Measurements from ENCODE around the gene FBN2. TPM values are rescaled to one million over a fixed set of nuclear protein-coding genes. Genes with fewer than 3 reads are reported as not detected.
A peak's percentile ranks its signal among the peaks of the same experiment; 100 is the strongest.
"Not testable (repeated sequence)": the region's sequence is repeated elsewhere in the genome, so short reads cannot be mapped to it uniquely, and the experiment has no call there.

The FBN2 gene
- total RNA-seq, 2 donors from 2014 or later = 1.9 to 2.0 TPM

- DNase-seq (no peak), ATAC-seq (no peak)
- intact Hi-C loops (cut with DNase I, micrococcal nuclease) = no loop called here
These were observed 1.5 kb downstream of the FBN2 start for GRCh38 chr5:128536254-128537220.

DNA sequence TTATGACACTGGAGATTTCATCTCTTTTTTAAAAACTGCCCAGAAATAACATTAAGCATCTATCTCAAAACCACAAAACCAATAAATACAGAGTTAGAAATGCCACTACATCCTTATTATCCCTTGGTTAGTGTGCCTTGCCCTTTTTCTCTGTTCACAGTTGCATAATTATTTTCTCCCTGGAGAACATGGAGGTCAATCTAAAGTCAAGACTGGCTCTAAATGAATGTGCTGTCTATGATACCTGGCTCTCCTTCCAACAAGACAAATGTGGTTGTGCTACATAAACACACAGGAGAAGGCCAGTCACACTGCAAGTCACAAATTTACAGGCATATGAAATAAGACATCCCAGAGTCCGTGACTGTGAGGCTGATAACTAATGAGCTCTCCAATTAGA, 2.8 kb downstream of the FBN2 start:
- no peak for ATAC-seq
- intact Hi-C loops (cut with DNase I, micrococcal nuclease) = no loop called here
- no peak for DNase-seq

DNA sequence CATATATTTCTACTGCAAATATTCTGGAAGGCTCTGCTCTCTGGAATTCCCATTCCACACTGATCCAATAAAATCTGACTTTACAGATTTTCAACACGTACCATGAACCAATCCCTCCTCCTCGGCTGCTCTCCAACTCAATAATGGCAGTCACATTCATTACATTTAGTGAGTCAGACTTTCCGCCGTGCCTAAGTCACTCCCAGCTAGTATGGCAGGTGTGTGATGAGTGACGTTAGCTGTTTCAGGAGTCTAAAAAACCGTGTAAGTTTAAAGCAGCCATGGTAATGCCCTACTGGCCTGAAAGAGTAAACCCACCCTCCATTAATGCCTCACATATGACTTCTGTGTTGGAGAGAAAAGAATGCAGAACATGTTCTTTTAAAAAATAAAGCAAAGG, 3.3 kb downstream of the FBN2 start:
- ATAC-seq (no peak), DNase-seq (no peak)
- intact Hi-C loops (cut with DNase I, micrococcal nuclease) = no loop called here

DNA sequence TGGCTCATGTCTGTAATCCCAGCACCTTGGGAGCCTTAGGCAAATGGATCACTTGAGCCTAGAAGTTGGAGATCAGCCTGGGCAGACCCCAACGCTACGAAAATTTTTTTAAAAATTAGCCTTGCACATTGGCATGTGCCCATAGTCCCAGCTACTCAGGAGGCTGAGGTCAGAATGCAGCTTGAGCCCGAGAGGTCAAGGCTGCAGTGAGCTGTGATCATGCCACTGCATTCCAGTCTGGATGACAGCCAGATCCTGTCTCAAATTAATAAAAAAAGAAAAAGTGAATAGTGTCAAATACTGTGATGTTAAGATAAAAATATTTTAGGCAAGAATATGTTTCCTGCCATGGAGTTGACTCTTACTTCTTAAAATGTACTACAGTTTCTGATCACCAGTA, 5.3 kb downstream of the FBN2 start:
- intact Hi-C loops (cut with DNase I, micrococcal nuclease) = no loop called here
- DNase-seq (no peak), ATAC-seq (no peak)

- ATAC-seq = no peak
- intact Hi-C loops (cut with DNase I, micrococcal nuclease) = no loop called here
- DNase-seq = no peak
These were observed 5.9 kb downstream of the FBN2 start for GRCh38 chr5:128532127-128532526.

DNA sequence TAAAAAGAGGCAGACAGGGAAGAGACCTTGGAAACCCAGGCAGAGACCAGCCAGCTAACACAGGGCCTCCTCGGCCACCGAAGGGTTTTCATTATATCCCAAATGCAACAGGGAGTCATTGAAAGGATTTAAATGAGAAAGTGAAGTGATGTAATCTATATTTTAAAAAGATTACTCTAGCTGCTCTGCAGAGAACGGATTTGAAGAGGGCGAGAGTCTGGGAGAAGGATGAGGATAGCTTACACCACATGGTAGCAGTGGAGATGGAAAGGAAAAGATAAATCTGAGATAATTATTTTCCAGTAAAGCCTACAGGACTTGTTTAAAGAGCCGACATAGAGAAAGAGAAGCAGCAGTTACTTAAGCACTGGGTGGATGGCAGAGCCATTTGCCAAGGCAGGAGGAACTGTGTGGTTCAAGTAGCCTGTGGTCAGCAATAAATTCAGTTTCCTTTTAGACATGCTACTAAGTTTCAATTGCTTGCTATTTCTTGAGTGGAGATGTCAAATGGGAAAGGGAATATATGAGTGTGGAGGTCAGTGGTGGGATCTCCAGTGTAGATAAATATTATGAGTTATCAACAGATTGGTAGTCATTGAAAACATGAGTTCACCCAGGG, 9.3 kb downstream of the FBN2 start:
- DNase-seq (no peak), ATAC-seq (no peak)
- intact Hi-C loops (cut with DNase I, micrococcal nuclease) = no loop called here

- DNase-seq (no peak), ATAC-seq (no peak)
- intact Hi-C loops (cut with DNase I, micrococcal nuclease) = no loop called here
These were observed 9.9 kb downstream of the FBN2 start for GRCh38 chr5:128528126-128528525.

- ATAC-seq = no peak
- DNase-seq = no peak
- intact Hi-C loops (cut with DNase I, micrococcal nuclease) = no loop called here
These were observed 11.0 kb downstream of the FBN2 start for GRCh38 chr5:128527077-128527476.

DNA sequence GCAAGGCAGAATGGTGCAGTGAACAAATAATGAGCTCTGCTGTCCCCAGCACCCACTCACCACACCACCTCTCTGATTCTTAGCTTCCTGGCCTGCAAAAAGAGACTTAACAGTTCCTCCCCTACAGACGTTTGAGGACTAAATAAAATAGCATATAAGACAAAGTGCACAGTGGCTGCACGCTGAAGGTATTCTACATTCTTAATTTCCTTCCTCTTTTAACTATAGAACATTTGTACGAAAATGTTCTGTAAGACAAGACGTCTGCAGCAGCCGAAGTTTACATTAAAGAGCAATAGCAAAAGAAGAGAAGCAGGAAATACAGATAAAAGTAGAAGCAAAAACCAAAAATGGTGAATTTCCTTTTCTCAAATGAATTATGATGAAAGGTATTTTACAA, 15.7 kb downstream of the FBN2 start:
- DNase-seq (no peak), ATAC-seq (no peak)
- intact Hi-C loops (cut with DNase I, micrococcal nuclease) = no loop called here

- ATAC-seq (no peak), DNase-seq (no peak)
- intact Hi-C loops (cut with DNase I, micrococcal nuclease) = no loop called here
These were observed 18.2 kb downstream of the FBN2 start for GRCh38 chr5:128519827-128520226.

DNA sequence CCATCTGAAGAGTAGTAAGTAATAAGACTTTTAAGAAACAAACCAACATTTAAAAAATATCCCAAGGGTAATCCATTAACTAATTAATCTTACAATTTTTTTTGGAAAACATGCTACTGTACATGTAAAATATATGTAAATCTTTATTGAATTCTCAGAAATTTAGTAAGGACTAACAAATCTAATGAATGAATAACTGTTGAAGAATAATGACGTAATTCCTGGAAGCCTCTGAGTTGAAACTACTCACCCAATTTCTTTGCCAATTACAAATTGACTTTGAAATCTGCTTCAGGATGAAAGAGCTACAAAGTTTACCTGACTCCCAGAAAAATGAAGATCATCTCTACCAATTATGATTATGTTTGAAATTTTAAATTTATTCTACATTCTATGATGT, 21.1 kb downstream of the FBN2 start:
- intact Hi-C loops (cut with DNase I, micrococcal nuclease) = no loop called here
- DNase-seq (no peak), ATAC-seq (no peak)

DNA sequence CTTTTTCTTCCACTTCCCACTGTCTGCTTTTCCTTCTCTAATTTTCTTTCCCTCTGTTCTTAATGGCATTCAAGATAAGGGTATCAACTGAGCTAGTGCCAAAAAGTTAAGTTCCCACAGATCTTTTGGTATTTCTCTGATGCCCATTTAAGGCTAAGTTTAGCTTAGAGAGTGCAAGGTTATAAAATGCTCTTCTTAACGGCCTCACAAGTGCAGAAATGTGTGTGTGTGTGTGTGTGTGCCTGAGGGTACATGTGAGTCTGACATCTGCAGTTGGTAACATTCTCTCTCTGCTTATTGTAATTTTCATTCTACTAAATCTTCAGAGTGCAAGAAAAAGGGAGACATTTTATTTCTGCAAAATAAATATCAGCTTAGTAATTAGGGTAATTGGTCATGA, 24.2 kb downstream of the FBN2 start:
- no peak for DNase-seq
- intact Hi-C loops (cut with DNase I, micrococcal nuclease) = no loop called here
- ATAC-seq = no peak

DNA sequence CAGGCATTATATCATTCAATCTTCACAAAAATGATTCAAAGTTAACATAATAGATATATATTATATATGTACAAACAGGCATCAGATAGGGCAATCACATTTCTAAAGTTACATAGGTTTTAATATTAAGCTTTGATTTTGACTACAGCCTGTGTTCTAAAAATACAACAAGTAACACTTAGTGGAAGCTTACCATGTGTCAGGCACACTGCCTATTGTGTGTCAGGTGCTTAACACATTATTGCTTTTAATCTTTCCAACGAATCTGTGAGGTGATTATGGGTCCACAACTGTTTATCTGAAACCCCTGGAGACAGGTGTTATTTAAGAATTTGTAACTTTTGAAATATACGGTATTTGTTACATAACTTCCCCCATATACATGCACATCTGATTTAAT, 25.2 kb downstream of the FBN2 start:
- no peak for ATAC-seq
- no peak for DNase-seq
- intact Hi-C loops (cut with DNase I, micrococcal nuclease) = no loop called here

DNA sequence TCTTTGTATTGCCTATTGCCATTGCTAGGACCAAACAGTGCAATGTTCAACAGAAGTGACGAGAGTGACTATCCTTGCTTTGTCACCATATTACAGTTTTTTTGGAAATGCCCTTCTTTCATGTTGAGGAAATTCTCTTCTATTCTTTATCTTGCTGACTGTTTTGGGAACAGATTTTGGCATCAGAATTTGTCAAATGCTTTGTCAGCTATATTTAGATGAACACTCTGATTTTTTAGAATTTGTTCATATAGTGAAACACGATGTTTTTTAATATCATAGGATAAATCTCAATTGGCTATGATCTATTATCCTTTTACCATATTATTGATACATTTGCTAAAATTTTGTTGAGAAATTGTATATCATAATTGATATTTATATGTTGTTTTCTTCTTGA, 31.4 kb downstream of the FBN2 start:
- ATAC-seq (no peak), DNase-seq (no peak)
- intact Hi-C loops (cut with DNase I, micrococcal nuclease) = loop anchor here in 1 of 2 donors (10.0 kb wide), 1 partner anchor 292 kb away; no protein-coding TSS in a partner anchor

DNA sequence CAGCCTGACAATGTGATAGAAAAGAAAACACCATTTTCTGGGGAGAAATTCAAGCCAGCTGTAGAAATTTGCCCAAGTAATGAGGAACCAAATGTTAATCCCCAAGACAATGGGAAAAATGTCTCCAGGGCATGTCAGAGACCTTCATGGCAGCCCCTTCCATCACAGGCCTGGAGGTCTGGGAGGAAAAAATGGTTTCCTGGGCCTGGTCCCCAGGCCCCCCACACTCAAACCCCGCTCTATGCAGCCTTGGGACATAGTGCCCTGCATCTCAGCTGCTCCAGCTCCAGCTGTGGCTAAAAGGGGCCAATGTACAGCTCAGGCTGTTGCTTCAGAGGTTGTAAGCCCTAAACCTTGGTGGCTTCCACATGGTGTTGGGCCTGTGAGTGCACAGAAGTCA, 34.3 kb downstream of the FBN2 start:
- DNase-seq, ATAC-seq: not testable (repeated sequence)
- intact Hi-C loops (cut with DNase I, micrococcal nuclease) = loop anchor here in 1 of 2 donors (10.0 kb wide), 1 partner anchor 289 kb away; no protein-coding TSS in a partner anchor

DNA sequence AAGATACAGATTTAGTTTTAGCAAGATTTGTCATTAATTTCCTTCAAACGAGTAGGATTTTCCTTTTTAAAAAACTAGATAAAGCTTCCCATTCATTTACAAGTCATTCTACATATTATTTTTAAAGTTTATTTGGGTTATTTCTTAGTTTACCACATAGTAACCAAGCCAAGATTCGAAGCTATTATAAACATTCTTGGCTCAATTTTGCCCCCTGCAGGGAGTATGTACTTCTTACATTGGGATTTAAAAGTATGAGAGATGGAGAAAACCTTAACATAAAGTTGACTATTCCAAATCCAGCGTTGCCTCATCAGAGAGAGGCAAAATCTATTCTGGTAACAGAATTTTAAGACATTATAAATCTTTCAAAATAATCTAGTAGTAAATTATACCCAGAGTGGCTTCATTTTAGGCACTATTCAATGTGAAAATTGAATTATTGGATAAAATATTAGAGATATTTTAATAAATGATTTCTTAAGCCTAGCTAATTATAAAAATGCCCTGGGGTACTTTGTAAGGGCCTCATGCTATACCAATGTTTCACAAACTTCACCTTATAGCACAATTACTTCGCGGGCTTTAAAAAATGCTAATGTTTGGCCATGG, 39.1 kb downstream of the FBN2 start:
- intact Hi-C loops (cut with DNase I, micrococcal nuclease) = loop anchor here in 1 of 2 donors (2.0 kb wide), 1 partner anchor 286 kb away; no protein-coding TSS in a partner anchor
- DNase-seq = peak in 1 of 2 donors; percentile 6
- no peak for ATAC-seq

- no peak for ATAC-seq
- intact Hi-C loops (cut with DNase I, micrococcal nuclease) = no loop called here
These were observed 43.5 kb downstream of the FBN2 start for GRCh38 chr5:128494516-128494915.

DNA sequence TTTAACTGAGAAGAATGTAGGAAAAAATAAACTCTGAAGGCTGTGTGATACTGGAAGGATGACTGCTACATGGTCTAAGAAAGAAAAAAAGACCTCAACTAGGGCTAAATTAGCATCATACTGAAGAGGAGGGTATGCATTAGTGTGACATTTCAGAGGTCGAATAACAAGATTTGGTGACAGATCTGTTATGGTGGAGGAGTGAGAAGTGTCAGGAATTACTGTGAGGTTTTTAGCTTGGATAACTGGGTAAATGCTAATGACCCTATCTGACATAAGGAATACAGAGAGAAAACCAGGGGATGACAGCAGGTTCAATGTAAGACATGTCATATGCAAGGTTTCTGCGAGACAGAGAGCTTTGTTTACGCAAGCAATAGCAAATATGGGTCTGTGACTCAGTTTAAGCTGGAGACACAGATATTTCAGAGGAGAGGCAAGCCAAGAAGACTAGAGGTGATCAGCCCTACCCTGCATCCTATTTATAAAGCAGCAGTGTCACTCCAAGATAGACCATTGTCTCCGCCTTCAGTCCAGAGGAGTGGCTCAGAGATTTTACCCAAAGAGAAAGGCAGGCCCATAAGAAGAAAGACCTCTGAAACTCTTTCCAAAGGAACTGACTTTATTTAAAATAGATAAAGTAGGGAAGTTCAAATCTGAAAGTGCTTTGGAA, 44.3 kb downstream of the FBN2 start:
- intact Hi-C loops (cut with DNase I, micrococcal nuclease) = no loop called here
- no peak for DNase-seq
- ATAC-seq = no peak

More at GRCh38 chr5:128494516-128494915, 43.5 kb downstream of the FBN2 start:
- DNase-seq = no peak

DNA sequence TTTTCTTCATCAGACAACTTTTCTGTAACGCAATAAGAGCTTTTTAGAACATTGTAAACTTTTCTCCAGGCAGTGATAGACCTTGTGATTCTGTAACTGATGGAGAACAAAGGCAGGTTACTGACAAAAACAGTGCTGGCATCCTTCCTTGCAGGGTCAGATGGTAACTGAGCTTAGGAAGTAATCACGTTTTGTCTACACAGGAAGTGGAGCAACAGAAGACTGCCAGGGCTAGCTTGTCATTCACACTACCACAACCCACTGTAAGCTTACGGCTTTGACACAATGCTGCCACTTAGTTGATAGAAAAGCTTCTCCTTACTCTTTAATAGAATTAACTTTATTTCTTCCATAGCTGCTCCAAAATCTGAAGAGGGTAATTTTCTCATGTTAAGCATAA, 46.8 kb downstream of the FBN2 start:
- ATAC-seq (no peak), DNase-seq (no peak)
- intact Hi-C loops (cut with DNase I, micrococcal nuclease) = no loop called here
